ENCODE results near the gene CYP19A1.
"Not testable (repeated sequence)": the region's sequence is repeated elsewhere in the genome, so short reads cannot be mapped to it uniquely, and the experiment has no call there.

The CYP19A1 gene

DNA sequence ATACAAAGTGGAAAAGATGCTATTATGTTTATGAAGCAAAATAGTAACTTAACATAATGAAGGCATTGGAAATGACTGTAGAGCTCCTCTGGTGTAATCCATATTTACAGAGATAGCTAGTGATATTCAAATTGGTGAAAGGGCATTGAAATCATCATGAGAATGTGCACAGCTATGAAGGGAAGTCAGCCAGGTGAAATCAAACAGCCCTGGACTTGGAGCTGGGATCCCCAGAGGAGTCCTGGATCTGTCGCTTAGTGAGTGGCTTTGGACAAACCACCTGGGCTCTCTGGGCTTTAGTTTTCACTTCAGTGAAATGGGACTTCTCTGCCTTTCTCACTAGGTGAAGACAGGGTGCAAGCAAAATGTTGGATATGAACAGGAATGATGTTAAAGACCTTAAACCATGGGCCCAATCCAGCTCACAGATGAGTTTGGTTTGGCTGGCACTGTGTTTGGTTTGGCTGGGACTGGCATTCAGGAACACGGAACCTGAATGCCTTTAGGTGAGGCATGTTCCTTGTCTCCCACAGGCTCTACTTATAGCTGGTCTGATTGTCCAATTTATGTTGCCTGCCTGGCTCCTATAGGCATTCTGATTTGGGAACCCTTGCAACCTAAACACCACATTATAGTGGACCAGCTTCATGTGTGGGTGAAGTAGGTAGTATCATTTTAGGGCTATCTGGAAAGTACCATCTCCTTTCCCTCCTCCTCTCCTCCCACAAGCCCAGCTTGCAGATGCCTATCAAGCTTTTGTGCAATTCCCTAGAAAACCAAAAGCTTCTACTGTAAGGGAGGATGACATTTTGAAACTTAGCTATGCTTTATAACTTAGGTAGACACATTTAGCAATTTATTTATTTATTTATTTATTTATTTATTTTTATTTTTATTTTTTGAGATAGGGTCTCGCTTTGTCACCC is 133.1 kb downstream of the CYP19A1 start:
- DNase-seq (ENCODE audit: low spot score), result no peak

DNA sequence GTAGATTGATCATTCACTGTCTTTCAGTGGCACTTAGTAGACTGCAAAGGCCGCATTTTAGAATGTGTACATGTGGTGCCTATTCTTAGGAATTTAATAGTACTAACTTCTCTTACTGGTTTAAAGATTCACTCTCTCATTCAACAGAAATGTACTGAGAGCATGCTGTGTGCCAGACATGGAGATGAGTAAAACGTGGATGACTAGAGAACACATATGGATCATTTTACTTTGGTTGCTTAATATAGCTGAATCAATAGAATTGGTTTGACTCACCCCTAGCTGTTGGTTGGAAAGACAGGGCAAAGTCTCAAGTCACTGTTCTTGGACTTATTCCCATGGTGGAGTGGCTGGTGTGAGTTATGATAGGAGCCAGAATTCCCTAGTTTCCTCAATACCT is 134.6 kb downstream of the CYP19A1 start:
- DNase-seq (ENCODE audit: low spot score), result no peak

DNA sequence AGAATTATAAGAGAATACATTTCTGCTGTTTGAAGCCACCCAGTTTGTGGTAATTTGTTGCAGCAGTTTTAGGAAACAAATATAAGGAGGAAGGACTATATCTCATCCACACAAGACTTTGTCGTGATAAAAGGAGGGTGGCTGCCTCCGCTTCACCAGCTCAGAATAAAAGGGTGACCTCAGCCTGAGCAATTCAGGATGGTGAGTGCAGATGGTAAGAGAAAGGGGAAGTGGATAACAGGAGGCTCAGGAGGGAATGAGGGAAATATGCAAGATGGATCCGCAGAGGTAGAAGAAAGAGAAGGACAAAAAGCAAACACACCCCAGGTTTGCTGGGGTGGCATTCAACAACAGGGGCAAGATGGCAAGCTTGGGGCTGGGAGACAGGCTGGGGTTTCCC is 135.6 kb downstream of the CYP19A1 start:
- no peak for DNase-seq (ENCODE audit: low spot score)

DNA sequence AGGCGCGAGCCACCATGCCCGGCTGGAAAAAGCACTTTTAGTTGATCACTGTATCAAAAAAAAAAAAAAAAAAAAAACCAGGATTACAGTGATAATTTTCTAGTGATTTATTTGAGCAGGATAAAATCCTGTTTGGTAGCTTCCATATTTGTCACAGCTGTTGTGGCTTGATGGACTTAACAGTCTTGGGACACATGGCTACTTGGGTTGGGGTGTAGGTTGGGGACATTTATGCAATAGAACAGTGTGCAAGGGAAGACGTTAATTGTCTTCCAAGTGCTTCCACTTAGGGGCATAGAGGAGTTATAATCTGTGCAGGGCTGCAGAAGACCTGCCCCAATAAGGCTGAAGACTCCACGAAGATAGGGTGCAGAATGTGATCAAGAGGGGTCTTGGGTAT is 136.8 kb downstream of the CYP19A1 start:
- no peak for DNase-seq (ENCODE audit: low spot score)

DNA sequence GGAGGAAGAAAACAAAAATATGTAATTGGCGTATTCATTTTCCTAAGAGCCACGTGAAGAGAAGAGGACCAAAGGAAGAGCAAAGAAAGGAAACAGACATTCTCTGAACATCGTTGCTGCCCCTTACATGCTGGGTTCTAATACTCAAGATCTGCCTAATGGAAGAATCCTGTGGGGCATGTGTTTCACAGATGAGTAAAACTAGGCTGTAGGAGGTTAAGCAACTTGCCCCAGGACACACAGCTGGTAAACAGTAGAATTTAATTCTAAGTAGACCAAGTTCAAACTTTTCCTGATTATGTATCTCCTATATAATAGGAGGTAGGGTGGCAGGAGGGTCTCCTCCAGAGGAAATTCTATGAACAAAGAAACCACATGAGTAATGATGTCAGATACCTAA is 137.6 kb downstream of the CYP19A1 start:
- DNase-seq (ENCODE audit: low spot score), result no peak

DNA sequence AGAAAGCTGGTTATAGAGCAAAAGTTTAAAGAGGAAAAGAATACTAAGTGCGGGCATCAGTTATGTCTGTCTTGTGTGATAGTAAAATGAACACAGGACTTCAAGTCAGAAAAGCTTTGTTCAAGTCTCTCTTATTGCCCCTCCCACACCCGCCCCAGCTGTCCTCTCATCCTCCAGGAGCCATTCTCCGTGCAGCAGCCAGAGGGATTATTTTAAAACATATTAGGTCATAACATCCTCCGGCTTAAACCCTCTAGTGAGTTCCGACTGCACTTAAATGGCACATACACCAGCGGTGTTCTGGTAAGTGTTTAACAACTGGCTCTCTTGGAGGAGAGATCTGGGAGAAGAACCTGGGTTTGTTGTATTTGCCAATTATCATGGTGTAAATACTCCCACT is 138.9 kb downstream of the CYP19A1 start:
- no peak for DNase-seq (ENCODE audit: low spot score)

DNA sequence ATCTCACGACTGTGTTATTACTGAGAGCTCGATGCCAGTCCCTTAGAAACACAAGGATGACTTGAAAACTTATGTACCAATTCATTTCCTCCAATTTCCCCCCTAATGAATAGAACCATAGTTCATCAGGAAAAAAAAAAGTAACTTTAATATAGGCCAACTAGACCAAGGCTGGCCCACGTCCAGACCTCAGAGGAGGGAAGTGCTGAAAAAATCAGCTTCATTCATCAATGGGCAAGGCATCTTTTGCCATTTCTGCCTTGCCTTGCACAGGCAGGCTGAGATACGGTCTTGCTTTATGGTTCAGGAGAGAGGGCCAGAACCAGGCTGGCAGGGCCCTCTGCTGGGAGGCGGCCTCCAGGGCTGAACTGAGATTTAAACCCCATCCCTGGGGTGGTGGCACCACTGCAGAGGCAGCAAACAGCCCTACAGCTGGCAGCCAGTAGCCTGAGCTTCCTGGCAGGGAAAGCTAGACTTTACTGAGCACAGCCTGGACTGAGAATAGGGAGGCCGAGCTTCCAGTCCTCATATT is 139.6 kb downstream of the CYP19A1 start:
- no peak for DNase-seq (ENCODE audit: low spot score)

DNA sequence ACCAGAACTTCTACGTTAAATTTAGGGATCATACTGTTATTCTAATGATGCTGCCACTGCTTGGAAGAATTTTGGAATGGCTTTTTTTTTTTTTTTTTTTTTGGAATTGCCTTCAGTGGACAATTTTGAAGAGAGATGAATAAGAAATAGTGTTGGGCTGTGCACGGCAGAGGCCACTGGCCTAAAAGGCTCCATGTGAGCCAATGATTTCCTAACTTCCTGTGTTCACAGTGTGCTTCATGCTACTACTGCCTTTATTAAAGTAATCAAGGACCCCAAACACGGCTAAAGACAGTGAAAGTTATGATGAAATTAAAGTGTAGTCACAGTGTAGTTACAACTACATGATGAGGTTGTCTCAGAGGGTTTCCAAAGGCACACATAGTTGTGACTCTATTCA is 142.9 kb downstream of the CYP19A1 start:
- DNase-seq (ENCODE audit: low spot score), result no peak

DNA sequence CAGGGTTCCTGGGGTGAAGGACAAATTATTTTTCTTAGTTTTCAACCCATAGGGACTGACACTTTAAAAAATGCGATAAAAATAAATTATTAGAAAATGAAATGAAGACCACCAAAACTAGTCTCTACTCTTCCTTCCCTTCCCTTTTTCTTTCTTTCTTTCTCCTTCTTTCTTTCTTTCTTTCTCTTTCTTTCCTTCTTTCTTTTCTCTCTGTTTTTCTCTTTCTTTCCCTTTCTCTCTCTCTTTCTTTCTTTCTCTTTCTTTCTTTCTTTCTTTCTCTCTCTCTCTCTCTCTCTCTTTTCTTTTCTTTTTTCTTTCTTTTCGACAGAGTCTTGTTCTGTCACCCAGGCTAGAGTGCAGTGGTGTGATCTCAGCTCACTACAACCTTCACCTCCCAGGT is 144.4 kb downstream of the CYP19A1 start:
- no peak for DNase-seq (ENCODE audit: low spot score)

DNA sequence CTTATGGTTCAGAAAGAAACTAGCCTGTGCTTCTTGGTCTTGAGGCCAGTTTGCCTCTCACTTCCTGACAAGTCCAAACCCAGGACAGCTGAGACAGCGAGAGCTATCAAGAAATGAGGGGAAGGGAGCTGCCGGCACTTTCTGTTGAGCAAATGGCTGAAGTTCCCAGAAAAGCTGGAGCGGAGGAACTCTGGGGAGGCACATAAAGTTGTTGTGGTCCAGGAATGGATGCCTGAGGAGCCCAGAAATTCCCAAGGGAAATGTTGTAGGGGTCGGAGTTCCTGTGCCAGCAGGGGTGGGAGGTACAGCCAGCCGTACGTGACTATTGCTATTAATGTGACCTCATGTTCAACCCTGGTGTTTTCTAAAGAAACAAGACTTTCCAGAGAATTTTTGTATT is 144.9 kb downstream of the CYP19A1 start:
- no peak for DNase-seq (ENCODE audit: low spot score)

DNA sequence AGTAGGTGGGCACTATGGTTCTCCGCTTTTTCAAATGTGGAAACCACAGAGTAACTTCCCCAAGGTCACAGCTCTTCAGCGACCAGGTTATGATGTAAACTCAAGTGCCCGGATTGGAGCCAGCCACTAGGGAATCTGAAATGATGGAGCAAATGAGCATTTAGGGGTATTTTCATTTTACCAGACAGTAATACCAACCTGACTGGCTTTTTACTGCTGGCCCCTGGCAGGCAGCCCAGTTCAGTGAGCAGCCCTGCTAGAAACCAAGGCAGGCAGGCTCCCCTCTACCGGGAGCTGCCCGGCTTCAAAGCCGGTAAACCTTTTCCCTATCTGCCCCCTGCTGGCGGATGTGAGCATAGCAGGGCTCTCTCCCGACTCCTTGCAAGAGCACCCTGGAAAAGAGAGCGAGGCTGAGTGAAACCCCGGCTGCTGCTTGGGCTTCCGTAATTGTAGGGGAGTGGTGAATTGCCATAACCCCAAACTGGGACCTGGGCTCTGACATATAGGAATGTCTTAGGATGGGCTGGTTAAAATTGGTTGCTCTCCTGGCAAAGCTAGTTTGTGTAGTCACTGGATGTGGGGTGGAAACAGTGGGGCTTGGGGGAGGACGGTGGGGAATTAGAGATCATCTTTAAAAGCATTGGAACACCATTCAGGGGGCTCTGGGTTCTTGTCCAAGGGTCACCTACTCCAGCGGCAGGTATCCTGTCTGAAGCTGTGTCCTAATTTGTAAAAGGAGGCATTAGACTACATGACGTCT is 145.7 kb downstream of the CYP19A1 start:
- peak; percentile 90 for DNase-seq (ENCODE audit: low spot score)

DNA sequence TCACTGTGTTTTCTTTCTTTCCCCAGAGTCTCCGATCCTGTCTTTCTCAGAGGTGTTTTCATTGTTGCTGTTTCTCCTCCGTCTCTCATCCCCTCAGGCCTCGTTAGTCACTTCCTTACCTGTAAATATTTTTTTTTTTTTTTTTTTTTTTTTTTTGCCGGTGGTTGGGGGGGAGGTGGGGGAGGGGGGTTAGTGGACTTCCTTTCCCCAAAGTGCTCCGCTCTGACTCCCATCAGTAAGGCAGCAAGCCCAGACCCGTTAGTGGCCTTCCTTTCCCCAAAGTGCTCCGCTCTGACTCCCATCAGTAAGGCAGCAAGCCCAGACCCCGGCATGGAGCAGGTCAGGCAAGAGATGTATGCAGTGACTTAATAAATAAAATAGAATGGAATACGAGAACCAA is 146.6 kb downstream of the CYP19A1 start:
- no peak for DNase-seq (ENCODE audit: low spot score)

DNA sequence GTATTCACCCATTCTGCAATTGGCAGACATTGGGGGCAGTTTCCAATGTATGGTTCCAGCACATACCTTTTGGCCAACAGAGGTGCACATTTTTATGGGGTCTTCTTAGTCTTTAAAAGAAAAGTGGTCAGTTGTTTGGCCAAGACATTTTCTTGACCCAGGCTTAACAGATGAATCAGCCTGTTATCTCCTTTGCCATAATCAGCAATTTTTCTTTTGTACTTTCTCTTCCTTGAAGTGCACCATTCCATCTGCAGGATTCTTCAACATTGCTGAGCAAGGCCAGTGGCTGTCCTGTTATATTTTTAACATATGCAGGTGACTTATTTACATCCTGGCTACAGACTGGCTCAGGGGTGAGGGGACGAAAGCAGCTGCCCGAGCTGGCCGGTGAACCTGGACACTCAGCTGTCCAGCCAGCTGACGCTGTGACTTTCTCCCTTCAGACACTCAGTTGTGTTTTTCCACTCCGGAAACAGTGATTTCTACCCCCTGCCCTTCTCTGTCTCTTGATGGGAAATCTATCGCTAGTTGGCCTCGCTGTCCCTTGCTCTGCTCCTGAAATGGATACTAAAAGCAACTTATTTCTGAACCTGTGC is 147.2 kb downstream of the CYP19A1 start:
- peak; percentile 59 for DNase-seq (ENCODE audit: low spot score)

DNA sequence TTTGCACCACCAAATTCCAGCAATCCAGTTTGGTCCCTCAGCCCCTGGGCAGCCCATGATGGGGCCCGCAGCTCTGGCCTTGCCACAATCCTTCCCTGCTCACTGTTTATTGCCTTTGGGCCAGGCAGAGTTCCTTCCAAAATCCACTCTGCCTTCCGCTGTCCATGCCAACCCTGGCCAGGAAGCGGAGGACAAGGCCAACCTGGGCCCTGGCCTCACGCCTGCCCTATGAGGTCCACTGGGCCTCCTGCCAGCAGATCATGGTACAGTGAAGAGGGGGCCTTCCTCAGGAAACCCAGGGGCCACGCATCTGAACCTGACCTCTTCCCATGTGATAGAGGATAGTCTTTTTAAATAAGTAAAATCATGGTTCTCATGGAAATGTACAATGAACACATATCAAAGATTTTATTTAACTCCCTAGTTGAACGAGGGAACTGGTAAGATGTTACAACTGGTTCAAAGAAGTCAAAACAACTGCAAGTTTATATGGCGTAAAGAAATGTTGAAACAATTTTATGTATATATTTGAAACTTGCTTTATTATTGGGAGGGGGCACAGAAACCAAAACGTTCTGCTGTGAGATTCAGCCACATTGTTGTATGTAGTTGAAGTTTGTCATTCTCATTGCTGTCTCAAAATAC is 147.8 kb downstream of the CYP19A1 start:
- no peak for DNase-seq (ENCODE audit: low spot score)

DNA sequence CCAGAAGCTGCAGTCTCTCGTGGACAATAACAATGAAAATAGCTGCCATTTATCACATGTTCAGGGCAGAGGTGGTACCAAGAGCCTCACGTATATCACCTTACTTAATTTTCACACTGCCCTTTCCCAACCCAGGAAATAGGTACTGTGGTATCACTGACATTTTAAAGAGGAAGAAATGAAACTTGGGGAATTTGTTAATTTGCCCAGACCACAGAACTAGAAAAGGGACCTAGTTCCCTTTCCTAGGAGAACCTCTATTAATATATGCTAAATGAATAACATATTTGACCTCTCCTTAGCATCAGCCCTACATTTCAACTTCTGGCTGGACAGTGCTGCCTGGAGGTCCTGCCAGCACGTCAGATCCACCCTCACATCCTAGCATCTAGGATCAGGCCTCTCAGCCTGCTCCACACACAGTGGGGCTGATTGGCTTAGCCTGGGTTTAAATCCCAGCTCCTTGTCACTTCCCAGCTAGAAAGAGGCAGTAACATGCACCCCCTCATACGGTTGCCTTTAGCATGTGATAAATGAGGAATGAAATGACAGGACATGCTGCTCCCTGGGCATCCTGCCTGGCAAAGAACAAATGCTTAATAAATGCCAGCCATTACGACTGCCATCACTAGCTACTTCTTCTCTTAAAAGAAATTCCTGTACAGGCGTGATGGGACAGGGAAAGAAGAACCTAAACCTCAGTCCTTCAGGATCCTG is 148.6 kb downstream of the CYP19A1 start:
- DNase-seq (ENCODE audit: low spot score), result no peak

DNA sequence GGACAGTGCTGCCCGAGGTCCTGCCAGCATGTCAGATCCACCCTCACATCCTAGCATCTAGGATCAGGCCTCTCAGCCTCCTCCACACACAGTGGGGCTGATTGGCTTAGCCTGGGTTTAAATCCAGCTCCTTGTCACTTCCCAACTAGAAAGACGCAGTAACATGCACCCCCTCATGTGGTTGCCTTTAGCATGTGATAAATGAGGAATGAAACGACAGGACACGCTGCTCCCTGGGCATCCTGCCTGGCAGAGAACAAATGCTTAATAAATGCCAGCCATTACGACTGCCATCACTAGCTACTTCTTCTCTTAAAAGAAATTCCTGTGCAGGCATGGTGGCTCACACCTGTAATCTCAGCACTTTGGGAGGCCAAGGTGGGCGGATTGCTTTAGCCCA is 149.6 kb downstream of the CYP19A1 start:
- DNase-seq (ENCODE audit: low spot score), result not testable (repeated sequence)

DNA sequence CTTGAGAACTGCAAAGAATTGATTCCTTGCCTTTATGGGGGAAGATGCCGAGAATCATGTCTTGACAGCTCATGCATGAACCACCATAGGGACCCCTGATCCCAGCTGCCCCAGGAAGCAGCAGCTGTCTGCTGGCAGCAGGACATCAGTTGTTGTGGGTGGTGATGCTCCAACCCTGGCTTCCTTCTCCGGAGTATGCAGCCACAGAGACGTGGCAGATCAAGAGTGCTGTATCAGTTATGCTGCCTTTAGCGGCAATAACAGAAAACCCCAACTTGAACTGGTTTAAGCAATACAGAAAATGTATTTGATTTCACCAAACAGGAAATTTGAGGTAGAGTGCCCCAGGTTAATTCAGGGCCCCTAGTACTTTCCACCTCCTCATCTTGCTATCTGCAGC is 151.5 kb downstream of the CYP19A1 start:
- no peak for DNase-seq (ENCODE audit: low spot score)

DNA sequence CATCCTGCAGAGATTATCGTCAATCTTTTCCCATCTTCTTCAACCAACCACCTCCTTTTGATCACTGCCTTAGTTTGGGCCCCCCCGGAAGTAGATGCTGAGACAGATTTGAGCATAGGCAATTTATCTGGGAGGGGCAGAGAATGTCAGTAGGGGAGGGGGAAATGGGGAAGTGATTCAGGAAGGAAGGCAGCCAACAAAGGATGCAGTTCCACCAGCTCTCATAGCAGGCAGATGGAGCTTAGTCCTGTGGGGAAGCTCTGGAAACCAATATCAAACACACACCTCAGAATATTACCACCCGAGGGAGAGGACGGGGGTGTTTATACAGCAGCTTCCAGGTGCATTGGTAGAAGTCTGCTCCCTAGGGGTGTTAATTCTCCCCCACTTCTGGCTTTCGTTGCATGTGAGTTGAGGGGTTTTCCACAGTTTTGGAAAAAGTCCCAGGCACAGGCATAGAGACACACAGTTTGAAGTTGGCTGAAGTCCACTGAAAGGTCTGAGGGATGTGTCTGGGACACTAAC is 152.2 kb downstream of the CYP19A1 start:
- no peak for DNase-seq (ENCODE audit: low spot score)

DNA sequence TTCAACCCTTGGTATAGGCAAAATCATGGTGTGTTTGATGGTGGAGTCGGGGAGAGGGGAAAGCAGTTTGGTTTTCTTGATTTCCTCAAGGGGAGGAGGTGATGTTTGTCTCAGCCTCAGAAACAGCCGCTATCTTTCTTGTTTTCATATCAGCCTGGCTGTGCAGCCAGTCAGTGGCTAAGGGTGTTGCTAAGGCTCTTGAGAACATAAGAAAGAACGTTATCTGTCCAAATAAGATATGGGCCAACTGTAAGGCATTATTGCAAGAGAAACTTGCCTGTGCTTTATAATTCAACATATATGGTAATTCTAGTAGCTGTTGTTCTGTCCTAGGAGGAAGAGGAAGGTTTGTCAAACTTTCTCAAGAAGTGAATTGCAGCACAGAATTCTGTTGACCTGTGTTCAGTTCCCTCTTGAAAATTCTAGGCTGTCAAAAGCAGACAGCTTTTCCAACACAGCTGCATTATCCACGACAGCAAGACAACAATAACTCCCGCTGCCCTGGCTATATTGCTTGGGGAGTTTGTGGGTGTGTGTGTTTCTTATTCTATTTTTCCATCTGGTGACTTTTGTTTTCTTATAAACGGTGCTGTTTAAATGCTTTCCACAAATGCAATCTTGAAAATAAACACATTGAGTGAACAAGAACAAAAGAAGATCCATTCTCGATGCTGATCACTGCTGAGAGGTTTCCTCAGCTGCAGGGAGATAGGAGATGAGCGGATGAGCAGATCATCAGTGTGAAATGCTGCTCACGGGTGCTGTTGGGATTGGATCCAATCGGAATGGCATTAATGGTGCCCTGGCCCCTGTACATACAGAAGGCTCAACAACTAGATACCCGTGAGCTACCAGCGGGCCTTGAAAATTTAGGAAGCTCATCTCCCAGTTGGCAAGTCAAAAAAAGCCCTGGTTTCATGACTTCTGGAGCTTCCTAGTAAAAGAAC is 152.9 kb downstream of the CYP19A1 start:
- DNase-seq (ENCODE audit: low spot score), result no peak

DNA sequence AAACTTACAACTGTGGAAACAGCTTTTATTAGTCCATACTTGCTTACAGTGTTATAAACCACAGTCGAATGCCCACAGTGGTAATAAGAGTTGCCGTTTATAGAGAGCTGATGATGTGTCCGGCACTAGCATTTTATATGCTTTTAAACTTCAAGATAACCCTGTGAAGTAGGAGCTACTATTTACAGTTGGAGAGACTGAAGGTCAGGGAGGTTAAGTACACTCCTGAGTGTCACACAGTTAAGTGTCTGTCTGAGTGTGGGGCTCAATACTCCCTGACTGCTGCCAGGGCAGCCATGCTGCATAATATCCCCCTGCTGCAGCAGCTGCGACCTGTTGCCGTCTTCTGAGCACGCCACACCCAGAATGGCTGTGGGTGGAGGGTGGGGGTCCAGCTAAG is 153.8 kb downstream of the CYP19A1 start:
- no peak for DNase-seq (ENCODE audit: low spot score)
